ENCODE results near the gene MTA3.
"Not testable (repeated sequence)": the region's sequence is repeated elsewhere in the genome, so short reads cannot be mapped to it uniquely, and the experiment has no call there.

Gene MTA3

GRCh38 chr2:42726680-42727079 lies 158.2 kb downstream of the MTA3 start:
- no peak for DNase-seq (ENCODE audit: low spot score)
- in situ Hi-C loops (cut with MboI; ENCODE audit: low sequenced_read_pairs, unreplicated experiment), result no loop called here
- no peak for TF ChIP-seq CTCF (IDR thresholded peaks at IDR 0.05; ENCODE audit: borderline replicate concordance, control extremely low read depth, extremely low read depth, insufficient read depth, missing control alignments)

- DNase-seq (ENCODE audit: low spot score); in situ Hi-C loops (cut with MboI; ENCODE audit: low sequenced_read_pairs, unreplicated experiment): not testable (repeated sequence)
Measured at GRCh38 chr2:42731316-42731715, 162.9 kb downstream of the MTA3 start.

- in situ Hi-C loops (cut with MboI; ENCODE audit: low sequenced_read_pairs, unreplicated experiment), result no loop called here
- DNase-seq (ENCODE audit: low spot score), result no peak
- no peak for TF ChIP-seq CTCF (IDR thresholded peaks at IDR 0.05; ENCODE audit: borderline replicate concordance, control extremely low read depth, extremely low read depth, insufficient read depth, missing control alignments)
Measured at GRCh38 chr2:42733852-42734251, 165.4 kb downstream of the MTA3 start.

GRCh38 chr2:42736598-42737322 lies 168.3 kb downstream of the MTA3 start:
- no peak for DNase-seq (ENCODE audit: low spot score)
- in situ Hi-C loops (cut with MboI; ENCODE audit: low sequenced_read_pairs, unreplicated experiment), result no loop called here
- TF ChIP-seq CTCF (IDR thresholded peaks at IDR 0.05; ENCODE audit: borderline replicate concordance, control extremely low read depth, extremely low read depth, insufficient read depth, missing control alignments), result no peak

GRCh38 chr2:42741140-42741539 lies 172.7 kb downstream of the MTA3 start:
- no peak for TF ChIP-seq CTCF (IDR thresholded peaks at IDR 0.05; ENCODE audit: borderline replicate concordance, control extremely low read depth, extremely low read depth, insufficient read depth, missing control alignments)
- DNase-seq (ENCODE audit: low spot score), result no peak
- in situ Hi-C loops (cut with MboI; ENCODE audit: low sequenced_read_pairs, unreplicated experiment), result no loop called here

- in situ Hi-C loops (cut with MboI; ENCODE audit: low sequenced_read_pairs, unreplicated experiment), result no loop called here
- DNase-seq (ENCODE audit: low spot score), result no peak
- TF ChIP-seq CTCF (IDR thresholded peaks at IDR 0.05; ENCODE audit: borderline replicate concordance, control extremely low read depth, extremely low read depth, insufficient read depth, missing control alignments), result no peak
Measured at GRCh38 chr2:42742740-42743658, 174.6 kb downstream of the MTA3 start.

GRCh38 chr2:42743659-42743990 lies 175.2 kb downstream of the MTA3 start:
- in situ Hi-C loops (cut with MboI; ENCODE audit: low sequenced_read_pairs, unreplicated experiment), result no loop called here
- DNase-seq (ENCODE audit: low spot score), result no peak
- no peak for TF ChIP-seq CTCF (IDR thresholded peaks at IDR 0.05; ENCODE audit: borderline replicate concordance, control extremely low read depth, extremely low read depth, insufficient read depth, missing control alignments)

Data from GM13976 (cell line).